Fibroblast of lung (primary cell): Measurements from ENCODE around the gene CLEC18B.
"Not testable (repeated sequence)": the region's sequence is repeated elsewhere in the genome, so short reads cannot be mapped to it uniquely, and the experiment has no call there.

ENCODE experiments used
- CTCF ChIP-seq, 2 donors: IDR thresholded peaks in 1 of 2; conservative IDR thresholded peaks in 1 of 2; 1 replicate in 1 of 2; 2 replicates in 1 of 2; pipeline ENCODE4 v1.5.1; 2011 to 2012; ENCODE audit warnings: low read length in 2 of 2, control low read depth in 1 of 2, inconsistent platforms in 1 of 2, low read depth in 1 of 2, mild to moderate bottlenecking in 1 of 2
- EZH2 ChIP-seq: IDR thresholded peaks from 2 replicates; pipeline ENCODE4 v1.5.1; 2012; ENCODE audit warnings: low read length, control low read depth, mild to moderate bottlenecking; ENCODE audit errors: missing control alignments

- not testable (repeated sequence) for TF ChIP-seq CTCF (conservative IDR thresholded peaks at IDR 0.05 in 1 of 2, IDR thresholded peaks at IDR 0.05 in 1 of 2; ENCODE audit: low read depth in 1 of 2, low read length in 2 of 2); EZH2
Observed at GRCh38 chr16:74419811-74420210, 1.5 kb downstream of the CLEC18B start.
